ENCODE data around the gene LYZL4. TPM values are rescaled to one million over a fixed set of nuclear protein-coding genes. Genes with fewer than 3 reads are reported as not detected.

The LYZL4 gene, protein sequence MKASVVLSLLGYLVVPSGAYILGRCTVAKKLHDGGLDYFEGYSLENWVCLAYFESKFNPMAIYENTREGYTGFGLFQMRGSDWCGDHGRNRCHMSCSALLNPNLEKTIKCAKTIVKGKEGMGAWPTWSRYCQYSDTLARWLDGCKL
- not detected in 5 replicates for total RNA-seq (2022; extraction: Qiagen RNA extraction)

DNA sequence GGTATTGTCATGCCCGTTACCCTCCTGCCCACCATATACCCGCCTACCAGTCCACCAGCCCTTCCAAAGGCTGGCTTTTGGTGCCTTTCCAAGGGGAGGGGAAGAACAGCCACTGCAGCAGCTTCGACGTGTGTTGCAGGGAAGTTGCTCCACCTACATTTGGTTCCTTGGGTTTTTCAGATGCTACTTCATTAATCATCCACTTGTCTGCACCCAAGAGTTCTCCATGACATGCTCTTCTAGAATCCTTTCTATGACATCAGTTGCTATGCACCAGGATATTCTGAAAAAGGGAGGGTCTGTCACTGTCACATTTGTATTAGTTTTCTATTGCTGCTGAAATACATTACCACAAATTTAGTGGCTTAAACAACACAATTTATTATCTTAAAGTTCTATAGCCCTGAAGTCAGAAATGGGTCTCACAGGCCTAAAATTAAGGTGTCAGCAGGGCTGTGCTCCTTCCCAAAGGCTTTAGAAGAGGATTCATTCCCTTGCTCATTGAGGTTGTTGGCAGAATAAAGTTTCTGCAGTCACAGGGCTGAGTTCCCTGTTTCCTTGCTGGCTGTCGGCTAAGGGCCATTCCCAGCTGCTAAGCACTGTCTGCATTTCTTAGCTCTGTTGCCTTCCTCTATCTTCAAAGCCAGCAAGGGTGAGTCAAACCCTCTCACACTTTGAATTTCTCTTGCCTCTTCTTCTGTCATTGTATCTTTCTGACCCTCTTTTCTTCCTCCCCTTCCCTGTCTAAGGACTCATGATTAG, at the start of gene LYZL4:
TSS of gene LYZL4 (minus strand) at position 241 of the 762 bp plus-strand sequence. CDS start 3,359 bp downstream, outside the sequence.

Other genes starting within 250 kb of the LYZL4 start
- gene CCK, start 144.4 kb downstream of the LYZL4 start, total RNA-seq (2022; extraction: Qiagen RNA extraction): 1.2 to 2.7 TPM (median 2.3 TPM) in 5 replicates
- gene VIPR1, start 92.0 kb upstream of the LYZL4 start, total RNA-seq (2022; extraction: Qiagen RNA extraction): 0.83 to 1.3 TPM (median 1.2 TPM) in 5 replicates
- 27.8 to 35.2 TPM (median 34.5 TPM) in 5 replicates for gene SEC22C, start 171.4 kb upstream of the LYZL4 start, total RNA-seq (2022; extraction: Qiagen RNA extraction)
- gene SS18L2, start 180.2 kb upstream of the LYZL4 start, total RNA-seq (2022; extraction: Qiagen RNA extraction): 16.3 to 18.5 TPM (median 17.7 TPM) in 5 replicates
- gene NKTR, start 190.1 kb upstream of the LYZL4 start, total RNA-seq (2022; extraction: Qiagen RNA extraction): 8.6 to 13.1 TPM (median 10.3 TPM) in 5 replicates
- 5.0 to 7.1 TPM (median 6.4 TPM) in 5 replicates for gene ZBTB47, start 243.1 kb upstream of the LYZL4 start, total RNA-seq (2022; extraction: Qiagen RNA extraction)